H9 (cell line): Measurements from ENCODE around the gene TRPC3. TPM values are rescaled to one million over a fixed set of nuclear protein-coding genes. Genes with fewer than 3 reads are reported as not detected.

ENCODE experiments used
- DNase-seq: peaks from one replicate; pipeline ENCODE4 v3.0.0-alpha.2; 2017
- H2AFZ ChIP-seq: one replicate; pipeline ENCODE4 v1.6.1; 2013; ENCODE audit warnings: mild to moderate bottlenecking, low read length, control low read depth, moderate library complexity
- H2AK5ac ChIP-seq: 2 replicates; pipeline ENCODE4 v1.6.1; 2013; ENCODE audit warnings: low read length, control low read depth, mixed read lengths; ENCODE audit not compliant: insufficient read length
- H2BK120ac ChIP-seq: one replicate; pipeline ENCODE4 v1.6.1; 2013; ENCODE audit warnings: low read depth, mild to moderate bottlenecking, low read length, control low read depth, inconsistent platforms; ENCODE audit not compliant: poor library complexity, severe bottlenecking
- H2BK12ac ChIP-seq: 2 replicates; pipeline ENCODE4 v1.6.1; 2013; ENCODE audit warnings: low read length, control low read depth, mixed read lengths, low read depth; ENCODE audit not compliant: insufficient read length
- H2BK15ac ChIP-seq: 2 replicates; pipeline ENCODE4 v1.6.1; 2013; ENCODE audit warnings: low read depth, low read length, control low read depth
- H2BK20ac ChIP-seq: one replicate; pipeline ENCODE4 v1.6.1; 2013; ENCODE audit warnings: low read depth, mild to moderate bottlenecking, low read length, control low read depth, inconsistent platforms; ENCODE audit not compliant: poor library complexity, severe bottlenecking
- H2BK5ac ChIP-seq: 2 replicates; pipeline ENCODE4 v1.6.1; 2013; ENCODE audit warnings: low read length, control low read depth, mixed read lengths; ENCODE audit not compliant: insufficient read length
- H3K14ac ChIP-seq: 2 replicates; pipeline ENCODE4 v1.6.1; 2013; ENCODE audit warnings: low read length, control low read depth; ENCODE audit not compliant: insufficient read depth
- H3K18ac ChIP-seq: 2 replicates; pipeline ENCODE4 v1.6.1; 2013; ENCODE audit warnings: low read depth, mild to moderate bottlenecking, mixed read lengths, low read length, control low read depth; ENCODE audit not compliant: insufficient read length
- H3K23ac ChIP-seq: 2 replicates; pipeline ENCODE4 v1.6.1; 2013; ENCODE audit warnings: low read length, control low read depth, mixed read lengths, low read depth; ENCODE audit not compliant: insufficient read length
- H3K23me2 ChIP-seq: 2 replicates; pipeline ENCODE4 v1.6.1; 2013; ENCODE audit warnings: low read depth, mild to moderate bottlenecking, mixed read lengths, low read length, control low read depth; ENCODE audit not compliant: insufficient read length, poor library complexity, severe bottlenecking
- H3K27ac ChIP-seq: 2 replicates; pipeline ENCODE4 v1.5.1; 2013; ENCODE audit warnings: low read length, control low read depth, mixed read lengths, low read depth; ENCODE audit not compliant: insufficient read length
- H3K27me3 ChIP-seq: 2 replicates; pipeline ENCODE4 v1.6.1; 2013; ENCODE audit warnings: low read length, control low read depth, inconsistent platforms; ENCODE audit not compliant: insufficient read depth
- H3K4ac ChIP-seq: 2 replicates; pipeline ENCODE4 v1.6.1; 2013; ENCODE audit warnings: low read depth, mild to moderate bottlenecking, control low read depth, inconsistent platforms, low read length, moderate library complexity
- H3K4me1 ChIP-seq: 2 replicates; pipeline ENCODE4 v1.6.1; 2013; ENCODE audit warnings: low read length, control low read depth, inconsistent platforms; ENCODE audit not compliant: insufficient read depth
- H3K4me2 ChIP-seq: 2 replicates; pipeline ENCODE4 v1.6.1; 2013; ENCODE audit warnings: low read length, control low read depth, mixed read lengths; ENCODE audit not compliant: insufficient read length, insufficient read depth
- H3K56ac ChIP-seq: 2 replicates; pipeline ENCODE4 v1.6.1; 2013; ENCODE audit warnings: low read depth, mild to moderate bottlenecking, mixed read lengths, low read length, control low read depth; ENCODE audit not compliant: insufficient read length
- H3K79me1 ChIP-seq: 2 replicates; pipeline ENCODE4 v1.6.1; 2013; ENCODE audit warnings: low read depth, mild to moderate bottlenecking, moderate library complexity, low read length, control low read depth, inconsistent platforms; ENCODE audit not compliant: insufficient read depth, poor library complexity, severe bottlenecking
- H3K79me2 ChIP-seq: 2 replicates; pipeline ENCODE4 v1.6.1; 2013; ENCODE audit warnings: low read length, control low read depth, inconsistent platforms; ENCODE audit not compliant: insufficient read depth
- H3K9ac ChIP-seq: 2 replicates; pipeline ENCODE4 v1.6.1; 2013; ENCODE audit warnings: low read length, control low read depth, mixed read lengths; ENCODE audit not compliant: insufficient read length; ENCODE audit errors: extremely low read depth
- H3K9me3 ChIP-seq: one replicate; pipeline ENCODE4 v1.6.1; 2013; ENCODE audit warnings: low read depth, low read length, inconsistent platforms; ENCODE audit not compliant: control insufficient read depth
- H3T11ph ChIP-seq: one replicate; pipeline ENCODE4 v1.6.1; 2013; ENCODE audit warnings: mild to moderate bottlenecking, low read length, control low read depth, inconsistent platforms
- H4K20me1 ChIP-seq: one replicate; pipeline ENCODE4 v1.6.1; 2013; ENCODE audit not compliant: control insufficient read depth, insufficient read length, insufficient read depth
- H4K5ac ChIP-seq: 2 replicates; pipeline ENCODE4 v1.6.1; 2013; ENCODE audit warnings: low read depth, mild to moderate bottlenecking, mixed read lengths, low read length, control low read depth; ENCODE audit not compliant: insufficient read length
- H4K8ac ChIP-seq: replicated peaks from 2 replicates; pipeline ENCODE4 v1.6.1; 2013; ENCODE audit warnings: low read length, control low read depth, mixed read lengths, low read depth; ENCODE audit not compliant: insufficient read length
- H4K91ac ChIP-seq: 2 replicates; pipeline ENCODE4 v1.6.1; 2013; ENCODE audit warnings: low read depth, mild to moderate bottlenecking, moderate library complexity, mixed read lengths, low read length, control low read depth; ENCODE audit not compliant: insufficient read length
- H3K27ac Mint-ChIP-seq, 3 experiments: 2 replicates in 2 of 3; 3 replicates in 1 of 3; pipeline ENCODE4 v1.8.0; 2020 to 2021; ENCODE audit warnings: mixed read lengths in 3 of 3, mild to moderate bottlenecking in 1 of 3, moderate library complexity in 1 of 3
- H3K27me3 Mint-ChIP-seq: 2 replicates; pipeline ENCODE4 v1.8.0; 2021; ENCODE audit warnings: low read depth, mild to moderate bottlenecking, moderate library complexity, mixed read lengths
- H3K36me3 Mint-ChIP-seq, 3 experiments: 2 replicates in 2 of 3; 3 replicates in 1 of 3; pipeline ENCODE4 v1.8.0; 2020 to 2021; ENCODE audit warnings: low read depth in 3 of 3, mixed read lengths in 3 of 3; ENCODE audit not compliant: insufficient read depth in 1 of 3
- H3K4me1 Mint-ChIP-seq, 2 experiments: 2 replicates each; pipeline ENCODE4 v1.8.0; 2020; ENCODE audit warnings: mixed read lengths in 2 of 2
- H3K4me3 Mint-ChIP-seq, 2 experiments: 2 replicates in 1 of 2; 3 replicates in 1 of 2; pipeline ENCODE4 v1.8.0; 2020 to 2021; ENCODE audit warnings: mild to moderate bottlenecking in 2 of 2, mixed read lengths in 2 of 2, moderate library complexity in 1 of 2
- H3K9me3 Mint-ChIP-seq, 2 experiments: 2 replicates in 1 of 2; 3 replicates in 1 of 2; pipeline ENCODE4 v1.8.0; 2020; ENCODE audit warnings: mild to moderate bottlenecking in 2 of 2, mixed read lengths in 2 of 2, moderate library complexity in 1 of 2
- CTCF ChIP-seq: fragments of 200-600 bp; sonication (generic); conservative IDR thresholded peaks from 3 replicates; pipeline ENCODE4 v1.8.0; 2021; ENCODE audit warnings: antibody characterized with exemption, mild to moderate bottlenecking
- WGBS: extraction: QIAGEN DNeasy Blood & Tissue Kit; methylation state at CpG from one replicate; pipeline ENCODE4 v1.1.7; 2013; ENCODE audit warnings: missing lambda C conversion rate, low lambda C conversion rate, mixed read lengths; ENCODE audit not compliant: insufficient read length; ENCODE audit errors: extremely low coverage; 5-methylcytosine and 5-hydroxymethylcytosine counted together
- total RNA-seq: library from RNA; stranded (reverse); gene quantifications from 2 replicates; pipeline ENCODE4 v1.2.1, GENCODE V29; 2021

Gene TRPC3
- total RNA-seq, 1 experiment from 2014 or later = 0.13 TPM

- Histone ChIP-seq H3K56ac (no peak overlapping the region), H3K4ac (no peak overlapping the region), H4K5ac (no peak overlapping the region), H3K79me1 (no peaks in the 10 kb centered on the region), H3K23ac (no peak overlapping the region), H4K91ac (no peak overlapping the region), H3K9ac (no peak overlapping the region), H3K23me2 (no peaks in the 10 kb centered on the region), H4K8ac (no peak overlapping the region), H2AFZ (no peak overlapping the region), H2BK5ac (no peak overlapping the region), H3K9me3 (no peaks in the 10 kb centered on the region), H3K4me2 (no peak overlapping the region), H2BK20ac (no peak overlapping the region), H3K79me2 (no peaks in the 10 kb centered on the region), H2BK12ac (no peak overlapping the region), H3K14ac (no peak overlapping the region), H3K18ac (no peak overlapping the region), H3K4me1 (no peaks in the 10 kb centered on the region), H3K27me3 (no peaks in the 10 kb centered on the region), H3K27ac (no peak overlapping the region), H4K20me1 (no peaks in the 10 kb centered on the region), H3T11ph (no peak overlapping the region), H2AK5ac (no peak overlapping the region), H2BK15ac (no peak overlapping the region), H2BK120ac (no peak overlapping the region)
- no peak for DNase-seq
- no CpG with 5 or more reads among the region's 2 CpGs for WGBS
- peaks cover 5% of the 10 kb centered on the region for H3K27me3 Mint-ChIP-seq
- TF ChIP-seq CTCF = no peak
- H3K9me3 Mint-ChIP-seq = no peaks in the 10 kb centered on the region
- peaks cover 0 to 4% of the 10 kb centered on the region in 2 experiments; a peak in 1 of 4 replicates for H3K4me1 Mint-ChIP-seq
- H3K4me3 Mint-ChIP-seq = no peak overlapping the region
- H3K27ac Mint-ChIP-seq = no peak overlapping the region
- H3K36me3 Mint-ChIP-seq = no peaks in the 10 kb centered on the region
Measured at GRCh38 chr4:121875652-121876051, 76.2 kb downstream of the TRPC3 start.
